IMR-90 (cell line): Measurements from ENCODE around the gene SRSF4. TPM values are rescaled to one million over a fixed set of nuclear protein-coding genes. Genes with fewer than 3 reads are reported as not detected.

Experiments used
- ATAC-seq: fragments of 200-7000 bp; cut with Tn5 transposase; 2 replicates; pipeline ENCODE4 v1.9.1; 2020; ENCODE audit warnings: low read depth, mild to moderate bottlenecking, moderate library complexity
- BruUV-seq: library from RNA; stranded (reverse); fragments of 400-500 nt; replicated peaks from 2 replicates; lab custom pipeline; 2021; lab: Mats Ljungman, UMichigan
- CTCF ChIA-PET: fragments of 300-600 bp; formaldehyde crosslinking; extraction: SDS; loops from one replicate; lab custom pipeline; 2021; ENCODE audit warnings: antibody characterized with exemption; lab: Yijun Ruan, JAX
- POLR2A ChIA-PET: fragments of 300-600 bp; sonication (Branson Sonifier 250); formaldehyde crosslinking; loops from one replicate; lab custom pipeline; 2022; ENCODE audit warnings: antibody characterized with exemption; ENCODE audit not compliant: unreplicated experiment; lab: Charles Lee
- DNase-seq: peaks from one replicate; pipeline ENCODE4 v3.0.0; 2013
- H2AFZ ChIP-seq: replicated peaks from 2 replicates; pipeline ENCODE3; 2013; ENCODE audit warnings: low read length, mild to moderate bottlenecking; ENCODE audit not compliant: poor library complexity
- H2AK5ac ChIP-seq: 2 replicates; pipeline ENCODE4 v1.6.1; 2013; ENCODE audit warnings: low read depth, low read length, inconsistent platforms
- H2AK9ac ChIP-seq: replicated peaks from 2 replicates; pipeline ENCODE3; 2013; ENCODE audit warnings: mild to moderate bottlenecking, low read depth, low read length, moderate library complexity; ENCODE audit not compliant: poor library complexity
- H2BK120ac ChIP-seq: 2 replicates; pipeline ENCODE4 v1.6.1; 2013; ENCODE audit warnings: low read depth, low read length, inconsistent platforms
- H2BK15ac ChIP-seq: 3 replicates; pipeline ENCODE4 v1.6.1; 2013; ENCODE audit warnings: low read depth, low read length, inconsistent platforms
- H2BK20ac ChIP-seq: 2 replicates; pipeline ENCODE4 v1.6.1; 2013; ENCODE audit warnings: low read depth, mild to moderate bottlenecking, inconsistent platforms, low read length, moderate library complexity
- H2BK5ac ChIP-seq: 2 replicates; pipeline ENCODE4 v1.6.1; 2013; ENCODE audit warnings: mild to moderate bottlenecking, low read depth, low read length, inconsistent platforms; ENCODE audit not compliant: poor library complexity, severe bottlenecking
- H3K14ac ChIP-seq: replicated peaks from 2 replicates; pipeline ENCODE4 v1.6.1; 2013; ENCODE audit warnings: low read depth, low read length, inconsistent platforms
- H3K18ac ChIP-seq: 2 replicates; pipeline ENCODE4 v1.6.1; 2013; ENCODE audit warnings: low read depth, low read length, control low read depth
- H3K23ac ChIP-seq: 2 replicates; pipeline ENCODE4 v1.6.1; 2013; ENCODE audit warnings: low read depth, low read length, inconsistent platforms
- H3K27ac ChIP-seq: 2 replicates; pipeline ENCODE4 v1.5.1; 2013; ENCODE audit warnings: mild to moderate bottlenecking, control low read depth, low read length; ENCODE audit not compliant: insufficient read depth
- H3K27me3 ChIP-seq: 2 replicates; pipeline ENCODE4 v1.6.1; 2013; ENCODE audit warnings: low read length; ENCODE audit not compliant: control insufficient read depth, insufficient read depth
- H3K36me3 ChIP-seq: 2 replicates; pipeline ENCODE4 v1.6.1; 2013; ENCODE audit warnings: low read length, mixed read lengths; ENCODE audit not compliant: control insufficient read depth, insufficient read depth
- H3K4ac ChIP-seq: 2 replicates; pipeline ENCODE4 v1.6.1; 2013; ENCODE audit warnings: low read depth, low read length, inconsistent platforms
- H3K4me1 ChIP-seq: 2 replicates; pipeline ENCODE4 v1.6.1; 2013; ENCODE audit warnings: low read length, mixed read lengths; ENCODE audit not compliant: control insufficient read depth, insufficient read depth
- H3K4me2 ChIP-seq: 2 replicates; pipeline ENCODE4 v1.6.1; 2013; ENCODE audit warnings: low read depth, mild to moderate bottlenecking, control low read depth, low read length, moderate library complexity
- H3K4me3 ChIP-seq: 2 replicates; pipeline ENCODE4 v1.5.1; 2013; ENCODE audit warnings: low read depth, mild to moderate bottlenecking, control low read depth, low read length, moderate library complexity; ENCODE audit not compliant: insufficient read depth
- H3K56ac ChIP-seq: 2 replicates; pipeline ENCODE4 v1.6.1; 2013; ENCODE audit warnings: low read length, inconsistent platforms; ENCODE audit not compliant: insufficient read depth; ENCODE audit errors: extremely low read depth
- H3K79me1 ChIP-seq, 2 experiments: 2 replicates each; pipeline ENCODE4 v1.6.1; 2013; ENCODE audit warnings: low read length in 2 of 2, inconsistent platforms in 1 of 2, low read depth in 1 of 2
- H3K9ac ChIP-seq: 2 replicates; pipeline ENCODE4 v1.6.1; 2013; ENCODE audit warnings: low read depth, low read length, control low read depth
- H3K9me1 ChIP-seq: 2 replicates; pipeline ENCODE4 v1.6.1; 2013; ENCODE audit warnings: low read length, inconsistent platforms; ENCODE audit not compliant: insufficient read depth
- H3K9me3 ChIP-seq: 2 replicates; pipeline ENCODE4 v1.6.1; 2013; ENCODE audit warnings: low read length; ENCODE audit not compliant: control insufficient read depth, insufficient read depth
- H4K20me1 ChIP-seq: 2 replicates; pipeline ENCODE4 v1.6.1; 2013; ENCODE audit warnings: low read length, inconsistent platforms; ENCODE audit not compliant: insufficient read depth
- H4K5ac ChIP-seq: 2 replicates; pipeline ENCODE4 v1.6.1; 2013; ENCODE audit warnings: mild to moderate bottlenecking, low read depth, low read length, control low read depth
- H4K8ac ChIP-seq, 2 experiments: 2 replicates each; pipeline ENCODE4 v1.6.1; 2013; ENCODE audit warnings: low read depth in 2 of 2, low read length in 2 of 2, control low read depth in 1 of 2, inconsistent platforms in 1 of 2
- H4K91ac ChIP-seq: 2 replicates; pipeline ENCODE4 v1.6.1; 2013; ENCODE audit warnings: low read depth, low read length, inconsistent platforms; ENCODE audit not compliant: insufficient read depth
- BHLHE40 ChIP-seq: fragments of 150-350 bp; IDR thresholded peaks from 2 replicates; pipeline ENCODE4 v1.6.1; 2016; ENCODE audit warnings: mild to moderate bottlenecking, low read depth, low read length
- CEBPB ChIP-seq: IDR thresholded peaks from 2 replicates; pipeline ENCODE4 v1.6.1; 2012; ENCODE audit warnings: low read depth, low read length, improper control_type of control experiment
- FOS ChIP-seq: fragments of 150-350 bp; IDR thresholded peaks from 2 replicates; pipeline ENCODE4 v1.6.1; 2016; ENCODE audit warnings: low read depth, low read length
- MAFK ChIP-seq: IDR thresholded peaks from 2 replicates; pipeline ENCODE4 v1.6.1; 2012; ENCODE audit warnings: low read depth, low read length, improper control_type of control experiment
- MXI1 ChIP-seq: IDR thresholded peaks from 2 replicates; pipeline ENCODE4 v1.6.1; 2012; ENCODE audit warnings: low read depth, mild to moderate bottlenecking, low read length, moderate library complexity, borderline replicate concordance
- NFE2L2 ChIP-seq: fragments of 150-350 bp; IDR thresholded peaks from 2 replicates; pipeline ENCODE4 v1.6.1; 2016; ENCODE audit warnings: low read depth, mild to moderate bottlenecking, low read length
- POLR2A ChIP-seq: IDR thresholded peaks from 2 replicates; pipeline ENCODE4 v1.6.1; 2012; ENCODE audit warnings: mild to moderate bottlenecking, low read depth, low read length
- RCOR1 ChIP-seq: IDR thresholded peaks from 2 replicates; pipeline ENCODE4 v1.6.1; 2012; ENCODE audit warnings: mild to moderate bottlenecking, low read length, improper control_type of control experiment; ENCODE audit not compliant: insufficient replicate concordance
- RFX5 ChIP-seq: IDR thresholded peaks from 2 replicates; pipeline ENCODE4 v1.8.0; 2012; ENCODE audit warnings: low read depth, mild to moderate bottlenecking, low read length, moderate library complexity
- SMC3 ChIP-seq: fragments of 150-350 bp; IDR thresholded peaks from 2 replicates; pipeline ENCODE4 v1.6.1; 2016; ENCODE audit warnings: low read depth, mild to moderate bottlenecking, antibody characterized with exemption, low read length, moderate library complexity
- WGBS, 2 experiments: methylation state at CpG; one replicate each; pipeline versions ENCODE4 v1.1.5 to v1.1.7; 2013; ENCODE audit warnings: missing lambda C conversion rate in 2 of 2; ENCODE audit not compliant: insufficient read length in 1 of 2; ENCODE audit errors: extremely low coverage in 2 of 2; 5-methylcytosine and 5-hydroxymethylcytosine counted together
- dilution Hi-C: fragments of 300-500 bp; cut with HindIII; formaldehyde crosslinking; loops from one replicate; pipeline ENCODE4 v1.14.3; 2018; ENCODE audit warnings: low sequenced_read_pairs; ENCODE audit not compliant: unreplicated experiment
- in situ Hi-C: fragments of 300-500 bp; cut with MboI; formaldehyde crosslinking; loops from 3 replicates; pipeline ENCODE4 v1.14.3; 2019; ENCODE audit warnings: low sequenced_read_pairs, inconsistent platforms, mixed read lengths
- intact Hi-C: fragments of 100-400 bp; cut with micrococcal nuclease; formaldehyde crosslinking; loops from 2 replicates; pipeline ENCODE4 v1.10.0; 2022
- polyA plus RNA-seq, 3 experiments: library from polyadenylated mRNA; depleted of rRNA; stranded (reverse); fragments of >200 nt; gene quantifications; 2 replicates each; pipeline ENCODE4 v1.2.3, GENCODE V29; 2012; ENCODE audit warnings: low replicate concordance in 1 of 3
- total RNA-seq: library from RNA; depleted of rRNA; stranded (reverse); fragments of >200 nt; gene quantifications from 2 replicates; pipeline ENCODE4 v1.2.3, GENCODE V29; 2012
- TF ChIP-seq, protein P1 (sequence below): fragments of 150-350 bp; IDR thresholded peaks from 2 replicates; pipeline ENCODE4 v1.6.1; 2017; ENCODE audit warnings: mild to moderate bottlenecking, antibody characterized with exemption, low read length, low read depth
- TF ChIP-seq, protein P2 (sequence below): conservative IDR thresholded peaks from 2 replicates; pipeline ENCODE4 v1.5.1; 2012; ENCODE audit warnings: mild to moderate bottlenecking, low read depth, low read length, improper control_type of control experiment

SRSF4 gene
- total and polyA plus RNA-seq, 2 of the 4 experiments (the other 2 are of a cell fraction): 20.8 to 48.5 TPM

DNA sequence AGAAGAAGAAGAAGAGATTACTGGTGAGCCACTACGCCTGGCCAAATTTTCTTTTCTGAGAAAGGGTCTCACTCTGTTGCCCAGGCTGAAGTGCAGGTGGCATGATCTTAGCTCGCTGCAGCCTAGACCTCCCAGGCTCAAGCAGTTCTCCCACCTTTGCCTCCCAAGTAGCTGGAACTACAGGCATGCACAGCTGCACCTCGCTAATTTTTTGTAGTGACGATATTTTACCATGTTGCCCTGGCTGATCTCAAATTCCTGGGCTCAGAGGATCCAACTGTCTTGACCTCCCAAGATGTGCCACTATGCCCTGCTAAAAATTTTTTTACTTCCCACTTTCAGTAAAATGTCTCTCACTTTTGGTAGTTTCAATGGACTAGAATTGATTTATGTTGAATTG lies 82.4 kb downstream of the SRSF4 start:
- no TSS peak for BruUV-seq

More for the DNA sequence above, 82.4 kb downstream of the SRSF4 start:
- Histone ChIP-seq H4K91ac (no peak overlapping the region), H2BK15ac (no peak overlapping the region), H3K23ac (no peak overlapping the region), H3K4ac (no peak overlapping the region), H2BK5ac (no peak overlapping the region), H2AK5ac (no peak overlapping the region), H3K4me3 (no peak overlapping the region), H4K5ac (no peak overlapping the region), H3K4me2 (no peak overlapping the region), H3K56ac (no peak overlapping the region), H3K36me3 (no peaks in the 10 kb centered on the region), H2AFZ (no peak overlapping the region), H3K4me1 (no peaks in the 10 kb centered on the region), H3K9me3 (no peaks in the 10 kb centered on the region), H3K27me3 (no peaks in the 10 kb centered on the region), H4K8ac (no peak overlapping the region), H3K79me1 (no peaks in the 10 kb centered on the region), H4K20me1 (no peaks in the 10 kb centered on the region), H3K18ac (no peak overlapping the region), H2AK9ac (no peak overlapping the region), H3K9ac (no peak overlapping the region), H2BK120ac (no peak overlapping the region), H3K27ac (no peak overlapping the region), H3K9me1 (no peaks in the 10 kb centered on the region), H2BK20ac (no peak overlapping the region), H3K14ac (no peak overlapping the region)
- DNase-seq (no peak), ATAC-seq (no peak)
- intact Hi-C loops (no loop called here), dilution Hi-C loops (no loop called here), in situ Hi-C loops (no loop called here)
- POLR2A ChIA-PET: no interaction called here
- TF ChIP-seq, protein P1, sequence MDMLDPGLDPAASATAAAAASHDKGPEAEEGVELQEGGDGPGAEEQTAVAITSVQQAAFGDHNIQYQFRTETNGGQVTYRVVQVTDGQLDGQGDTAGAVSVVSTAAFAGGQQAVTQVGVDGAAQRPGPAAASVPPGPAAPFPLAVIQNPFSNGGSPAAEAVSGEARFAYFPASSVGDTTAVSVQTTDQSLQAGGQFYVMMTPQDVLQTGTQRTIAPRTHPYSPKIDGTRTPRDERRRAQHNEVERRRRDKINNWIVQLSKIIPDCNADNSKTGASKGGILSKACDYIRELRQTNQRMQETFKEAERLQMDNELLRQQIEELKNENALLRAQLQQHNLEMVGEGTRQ: no peak
- TF ChIP-seq FOS (no peak), MAFK (no peak), POLR2A (no peak), SMC3 (no peak), CEBPB (no peak), RCOR1 (no peak), MXI1 (no peak), RFX5 (no peak), NFE2L2 (no peak), BHLHE40 (no peak)
- TF ChIP-seq, protein P2, sequence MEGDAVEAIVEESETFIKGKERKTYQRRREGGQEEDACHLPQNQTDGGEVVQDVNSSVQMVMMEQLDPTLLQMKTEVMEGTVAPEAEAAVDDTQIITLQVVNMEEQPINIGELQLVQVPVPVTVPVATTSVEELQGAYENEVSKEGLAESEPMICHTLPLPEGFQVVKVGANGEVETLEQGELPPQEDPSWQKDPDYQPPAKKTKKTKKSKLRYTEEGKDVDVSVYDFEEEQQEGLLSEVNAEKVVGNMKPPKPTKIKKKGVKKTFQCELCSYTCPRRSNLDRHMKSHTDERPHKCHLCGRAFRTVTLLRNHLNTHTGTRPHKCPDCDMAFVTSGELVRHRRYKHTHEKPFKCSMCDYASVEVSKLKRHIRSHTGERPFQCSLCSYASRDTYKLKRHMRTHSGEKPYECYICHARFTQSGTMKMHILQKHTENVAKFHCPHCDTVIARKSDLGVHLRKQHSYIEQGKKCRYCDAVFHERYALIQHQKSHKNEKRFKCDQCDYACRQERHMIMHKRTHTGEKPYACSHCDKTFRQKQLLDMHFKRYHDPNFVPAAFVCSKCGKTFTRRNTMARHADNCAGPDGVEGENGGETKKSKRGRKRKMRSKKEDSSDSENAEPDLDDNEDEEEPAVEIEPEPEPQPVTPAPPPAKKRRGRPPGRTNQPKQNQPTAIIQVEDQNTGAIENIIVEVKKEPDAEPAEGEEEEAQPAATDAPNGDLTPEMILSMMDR: no peak
- CTCF ChIA-PET: no interaction called here
- WGBS, 2 experiments: no CpG with 5 or more reads among the region's 4 CpGs
